Measurements from ENCODE around the gene PLEKHD1.
"Not testable (repeated sequence)": the region's sequence is repeated elsewhere in the genome, so short reads cannot be mapped to it uniquely, and the experiment has no call there.

PLEKHD1 gene

DNA sequence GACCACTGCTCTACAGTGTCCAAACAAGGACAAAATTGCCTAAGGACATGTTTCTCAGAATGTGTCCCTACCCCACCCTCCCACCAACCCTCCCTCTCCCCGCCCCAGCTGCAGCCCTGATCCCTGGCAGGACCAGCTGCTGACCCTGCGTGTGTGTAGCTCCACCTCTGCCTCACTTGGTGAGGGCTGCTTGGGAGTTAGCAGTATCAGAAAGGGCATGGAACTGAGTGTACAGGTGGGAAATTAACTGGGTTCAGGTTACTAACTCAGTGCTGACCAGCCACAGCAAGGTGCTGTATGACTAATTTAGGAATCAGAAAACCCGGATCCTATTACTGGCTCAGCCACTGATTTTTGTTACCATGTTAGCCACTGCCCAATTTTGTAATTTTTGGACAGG lies 11.3 kb upstream of the PLEKHD1 start:
- no peak overlapping the region for H3K4me3 ChIP-seq (ENCODE audit: low read length)
- TF ChIP-seq ZNF274 (IDR thresholded peaks at IDR 0.05; ENCODE audit: low read depth, low read length) = no peak

DNA sequence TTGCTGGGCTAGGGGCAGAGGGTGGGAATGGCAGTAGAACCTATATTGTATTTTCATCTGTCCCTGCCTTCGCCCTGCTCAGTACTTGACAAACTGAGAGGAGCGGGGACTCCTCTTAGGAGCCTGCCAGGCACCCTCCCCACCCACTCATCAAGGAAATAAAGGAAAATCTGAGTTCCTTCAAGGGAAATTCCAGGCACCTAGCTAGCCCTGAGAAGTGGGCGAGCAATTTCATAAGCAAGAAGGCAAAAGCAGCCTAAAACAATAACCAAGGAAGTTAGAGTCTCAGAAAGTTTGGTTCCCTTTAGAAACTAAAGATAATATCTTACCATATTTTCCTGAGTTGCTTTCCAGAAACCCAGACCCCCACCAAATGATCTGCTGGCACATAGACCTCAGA lies 10.6 kb upstream of the PLEKHD1 start:
- H3K4me3 ChIP-seq (ENCODE audit: low read length) = no peak overlapping the region
- no peak for TF ChIP-seq ZNF274 (IDR thresholded peaks at IDR 0.05; ENCODE audit: low read depth, low read length)

DNA sequence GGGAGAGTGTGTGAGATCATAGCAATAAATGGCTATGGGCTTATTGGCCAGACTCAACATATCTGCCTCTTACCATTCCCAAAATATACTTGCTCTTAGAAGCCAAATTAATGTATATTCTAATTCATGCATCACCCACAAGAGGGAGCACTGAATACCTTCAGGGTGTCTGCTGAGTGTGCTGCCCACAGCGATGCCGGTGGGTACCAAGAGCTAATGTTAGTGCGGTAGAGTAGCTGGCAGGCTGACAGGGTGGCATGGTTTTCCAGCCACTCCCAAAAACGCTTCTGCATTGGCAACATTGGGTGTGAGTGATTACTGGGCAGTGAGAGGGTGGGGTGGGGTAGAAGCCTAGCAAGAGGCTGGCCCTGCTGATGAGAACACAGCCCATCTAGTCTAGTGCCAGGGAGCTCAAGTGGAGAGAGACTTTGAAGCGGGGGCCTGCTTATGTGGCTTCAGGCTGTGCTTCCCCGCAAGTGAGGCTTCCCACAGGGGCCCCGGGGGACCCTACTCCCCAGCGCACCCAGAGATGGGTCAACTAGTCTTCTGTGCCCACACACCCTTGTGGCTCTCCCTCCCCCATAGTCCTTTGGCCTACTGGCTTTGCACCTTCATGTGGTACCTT lies 9.2 kb upstream of the PLEKHD1 start:
- no peak for TF ChIP-seq ZNF274 (IDR thresholded peaks at IDR 0.05; ENCODE audit: low read depth, low read length)
- H3K4me3 ChIP-seq (ENCODE audit: low read length) = no peak overlapping the region

DNA sequence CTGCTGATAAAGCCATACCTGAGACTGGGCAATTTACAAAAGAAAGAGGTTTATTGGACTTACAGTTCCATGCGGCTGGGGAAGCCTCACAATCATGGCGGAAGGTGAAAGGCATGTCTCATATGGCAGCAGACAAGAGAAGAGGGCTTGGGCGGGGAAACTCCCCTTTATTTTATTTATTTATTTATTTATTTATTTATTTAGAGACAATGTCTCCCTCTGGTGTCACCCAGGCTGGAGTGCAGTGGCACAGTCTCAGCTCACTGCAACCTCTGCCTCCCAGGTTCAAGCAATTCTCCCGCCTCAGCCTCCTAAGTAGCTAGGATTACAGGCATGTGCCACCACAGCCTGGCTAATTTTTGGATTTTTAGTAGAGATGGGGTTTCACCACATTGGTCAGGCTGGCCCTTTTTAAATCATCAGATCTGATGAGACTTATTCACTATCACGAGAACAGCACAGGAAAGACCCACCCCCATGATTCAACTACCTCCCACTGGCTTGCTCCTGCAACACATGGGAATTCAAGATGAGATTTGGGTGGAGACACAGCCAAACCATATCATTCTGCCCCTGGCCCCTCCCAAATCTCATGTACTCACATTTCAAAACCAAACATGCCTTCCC lies 7.6 kb upstream of the PLEKHD1 start:
- not testable (repeated sequence) for H3K4me3 ChIP-seq (ENCODE audit: low read length)

DNA sequence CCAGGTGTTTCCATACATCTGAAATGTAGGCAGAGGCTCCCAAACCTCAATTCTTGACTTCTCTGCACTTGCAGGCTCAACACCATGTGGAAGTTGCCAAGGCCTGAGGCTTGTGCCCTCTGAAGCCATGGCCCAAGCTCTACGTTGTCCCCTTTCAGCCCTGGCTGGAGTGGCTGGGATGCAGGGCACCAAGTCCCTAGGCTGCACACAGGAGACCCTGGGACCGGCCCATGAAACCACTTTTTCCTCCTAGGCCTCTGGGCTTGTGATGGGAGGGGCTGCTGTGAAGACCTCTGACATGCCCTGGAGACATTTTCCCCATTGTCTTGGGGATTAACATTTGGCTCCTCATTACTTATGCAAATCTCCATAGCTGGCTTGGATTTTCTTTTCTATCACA lies 6.5 kb upstream of the PLEKHD1 start:
- not testable (repeated sequence) for H3K4me3 ChIP-seq (ENCODE audit: low read length)

DNA sequence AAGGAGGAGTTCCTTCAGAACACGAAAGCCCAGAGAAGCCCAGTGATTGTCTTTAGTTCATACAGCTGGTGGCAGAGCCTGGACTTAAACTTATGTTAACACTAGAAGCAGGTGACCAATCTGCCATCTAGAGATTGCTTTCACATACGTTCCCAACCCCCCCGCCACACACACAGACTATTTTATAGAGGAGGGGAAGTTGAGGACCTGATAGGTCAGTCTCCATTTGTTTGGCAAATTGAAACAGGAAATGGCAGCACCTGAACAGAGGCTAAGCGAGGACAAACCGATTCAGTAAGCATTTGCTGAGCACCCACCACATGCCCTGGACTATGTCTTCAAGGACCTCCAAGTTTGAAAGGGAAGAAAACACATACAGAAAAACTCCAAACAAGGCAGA lies 4.8 kb upstream of the PLEKHD1 start:
- H3K4me3 ChIP-seq (ENCODE audit: low read length) = no peak overlapping the region
- no peak for TF ChIP-seq ZNF274 (IDR thresholded peaks at IDR 0.05; ENCODE audit: low read depth, low read length)

DNA sequence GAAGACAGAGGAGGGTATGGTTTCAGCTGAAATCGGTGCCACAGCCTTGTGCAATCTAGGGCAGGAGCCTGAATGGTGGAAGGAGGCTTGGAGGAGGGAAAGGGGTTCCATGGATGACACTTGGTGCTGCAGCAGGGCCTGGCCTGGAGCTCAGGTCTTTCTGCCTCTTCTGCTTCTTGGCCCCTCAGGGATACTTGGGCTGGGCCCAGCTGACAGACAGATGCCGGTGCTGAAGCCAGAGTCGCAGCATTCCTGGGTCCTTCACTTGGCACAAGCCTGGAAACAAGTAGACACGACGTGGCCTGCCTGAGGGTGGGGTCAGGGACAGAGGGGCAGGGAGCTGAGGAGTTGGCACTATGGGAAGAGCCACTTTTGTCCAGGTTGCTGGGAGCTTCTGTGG lies 4.4 kb upstream of the PLEKHD1 start:
- no peak overlapping the region for H3K4me3 ChIP-seq (ENCODE audit: low read length)
- TF ChIP-seq ZNF274 (IDR thresholded peaks at IDR 0.05; ENCODE audit: low read depth, low read length) = no peak

DNA sequence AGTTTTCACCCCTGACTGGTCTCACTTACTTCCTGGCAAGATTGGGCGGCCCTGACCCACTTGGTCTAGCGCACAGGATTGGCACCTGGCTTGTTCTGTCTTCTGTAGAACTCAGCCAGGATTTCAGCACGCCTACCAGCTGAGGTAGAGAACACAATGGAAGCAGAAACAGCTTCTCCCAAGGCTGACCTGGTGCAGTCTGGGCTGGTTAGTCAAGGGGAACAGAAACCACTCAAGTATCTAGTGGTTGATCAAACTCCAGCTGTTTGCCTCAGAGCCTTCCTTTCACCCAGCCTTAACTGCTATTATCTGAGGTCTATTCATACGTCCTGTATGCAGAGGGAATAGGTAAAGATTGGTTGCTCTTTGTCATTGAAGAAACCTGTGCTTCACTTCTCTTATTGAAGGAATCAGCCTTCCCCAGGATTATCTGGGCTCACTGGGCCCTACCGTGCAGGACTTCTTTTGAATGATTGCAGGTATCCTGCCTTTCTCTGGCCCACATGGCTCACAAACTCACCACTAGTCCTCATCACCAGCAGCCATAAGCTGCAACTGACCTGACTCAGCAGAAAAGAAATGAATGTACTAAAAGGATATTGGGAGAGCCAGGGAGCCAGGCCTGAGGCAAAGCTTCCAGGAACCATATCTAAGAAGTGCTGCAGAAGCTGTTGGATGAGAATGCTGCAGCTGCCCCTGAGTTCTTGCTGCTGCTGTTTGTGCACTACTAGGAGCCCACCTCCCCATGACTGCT lies 2.5 kb upstream of the PLEKHD1 start:
- no peak overlapping the region for H3K4me3 ChIP-seq (ENCODE audit: low read length)
- TF ChIP-seq ZNF274 (IDR thresholded peaks at IDR 0.05; ENCODE audit: low read depth, low read length) = no peak

DNA sequence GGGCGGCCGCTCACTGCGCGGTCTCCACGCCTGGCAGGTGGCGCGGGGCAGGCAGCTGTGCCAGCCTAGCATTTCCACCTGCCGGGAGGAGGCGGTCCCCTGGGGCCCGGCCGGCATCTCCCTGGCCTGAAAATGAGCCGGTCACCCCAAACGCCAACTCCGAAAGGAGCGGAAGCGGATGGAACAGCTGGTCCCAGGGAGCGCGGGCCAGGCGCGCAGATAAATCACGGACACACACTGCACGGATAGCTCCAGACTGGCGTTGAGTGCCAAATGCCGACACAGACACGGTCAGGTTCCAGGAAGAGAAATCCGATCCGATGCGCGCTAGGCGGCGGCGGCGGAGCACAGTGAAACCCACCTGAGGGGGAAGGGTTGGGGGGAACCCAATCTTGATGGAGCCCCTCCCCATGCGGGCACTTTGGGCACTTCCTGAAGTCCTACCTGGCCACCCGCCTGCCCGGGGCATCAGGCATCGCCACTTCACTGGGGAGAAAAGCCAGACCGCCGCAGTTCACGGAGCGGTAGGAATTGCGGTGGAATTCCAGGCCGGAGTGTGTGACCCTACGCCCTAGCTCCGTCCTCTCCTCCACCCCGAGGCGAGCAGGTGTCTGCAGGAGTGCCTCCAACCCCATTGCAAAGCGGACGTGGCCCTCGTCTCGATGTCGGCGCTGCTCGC lies 624 bp upstream of the PLEKHD1 start:
- H3K4me3 ChIP-seq (ENCODE audit: low read length) = no peak overlapping the region; the same call in 1 of the 2 replicates

DNA sequence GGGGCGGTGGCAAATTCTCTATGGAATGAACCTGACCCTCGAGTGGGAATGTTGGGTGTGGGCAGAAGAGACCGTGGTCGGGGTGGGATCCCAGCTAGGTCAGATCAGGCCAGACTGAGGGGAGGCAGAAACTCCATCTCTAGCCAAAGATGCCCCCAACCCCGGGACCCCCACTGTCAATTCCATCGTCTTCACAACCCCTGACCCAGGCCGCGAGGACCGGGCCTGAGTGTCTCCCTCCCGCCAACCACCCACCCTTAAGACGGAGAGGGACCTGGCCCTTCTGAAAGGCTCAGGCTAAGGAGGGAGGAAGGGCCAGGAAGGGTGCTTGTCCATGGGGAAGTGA lies 760 bp downstream of the PLEKHD1 start:
- TF ChIP-seq ZNF274 (IDR thresholded peaks at IDR 0.05; ENCODE audit: low read depth, low read length) = no peak
- no peak overlapping the region for H3K4me3 ChIP-seq (ENCODE audit: low read length)

More for the DNA sequence above, 624 bp upstream of the PLEKHD1 start:
- TF ChIP-seq ZNF274 (IDR thresholded peaks at IDR 0.05; ENCODE audit: low read depth, low read length) = no peak

DNA sequence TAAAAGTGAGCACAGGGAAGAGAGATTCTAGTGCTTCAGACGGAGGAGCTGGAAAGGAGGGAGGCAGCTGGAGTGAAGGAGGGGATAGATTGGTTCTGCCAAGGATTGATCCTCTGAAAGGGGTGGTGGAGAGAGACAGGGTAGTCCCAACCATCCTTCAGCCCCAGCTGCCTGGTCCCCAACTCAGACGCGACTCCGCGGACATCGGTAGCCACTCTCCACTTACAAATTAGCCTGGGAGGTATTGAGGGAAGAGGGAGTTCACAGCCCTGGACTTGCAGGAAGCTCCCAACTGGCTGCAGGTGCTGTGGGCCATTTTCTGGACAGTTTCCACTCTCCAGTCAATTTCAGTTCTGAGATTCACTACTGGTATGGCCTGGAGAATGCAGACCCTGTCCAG lies 1.2 kb downstream of the PLEKHD1 start:
- TF ChIP-seq ZNF274 (IDR thresholded peaks at IDR 0.05; ENCODE audit: low read depth, low read length) = no peak
- no peak overlapping the region for H3K4me3 ChIP-seq (ENCODE audit: low read length)

DNA sequence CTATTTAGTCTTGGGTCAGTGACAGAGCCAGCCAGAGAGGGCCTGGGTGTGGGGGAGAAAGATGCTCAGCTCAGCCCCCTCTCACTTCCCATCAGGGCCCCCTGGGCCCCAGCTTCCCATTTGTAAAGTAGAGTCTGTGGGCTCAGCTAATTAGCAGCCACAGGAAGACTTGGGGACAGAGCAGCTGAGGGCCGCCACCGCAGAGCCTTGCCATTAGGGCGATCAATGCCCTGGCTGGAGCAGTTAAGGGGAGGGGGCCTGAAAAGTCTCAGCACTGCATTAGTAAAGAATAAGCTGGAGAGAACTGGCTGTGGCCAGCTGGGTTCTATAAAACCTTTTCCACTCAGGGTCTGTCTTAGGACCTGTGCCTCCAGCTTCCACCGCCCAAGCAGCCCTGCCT lies 2.7 kb downstream of the PLEKHD1 start:
- no peak for TF ChIP-seq ZNF274 (IDR thresholded peaks at IDR 0.05; ENCODE audit: low read depth, low read length)
- no peak overlapping the region for H3K4me3 ChIP-seq (ENCODE audit: low read length)

DNA sequence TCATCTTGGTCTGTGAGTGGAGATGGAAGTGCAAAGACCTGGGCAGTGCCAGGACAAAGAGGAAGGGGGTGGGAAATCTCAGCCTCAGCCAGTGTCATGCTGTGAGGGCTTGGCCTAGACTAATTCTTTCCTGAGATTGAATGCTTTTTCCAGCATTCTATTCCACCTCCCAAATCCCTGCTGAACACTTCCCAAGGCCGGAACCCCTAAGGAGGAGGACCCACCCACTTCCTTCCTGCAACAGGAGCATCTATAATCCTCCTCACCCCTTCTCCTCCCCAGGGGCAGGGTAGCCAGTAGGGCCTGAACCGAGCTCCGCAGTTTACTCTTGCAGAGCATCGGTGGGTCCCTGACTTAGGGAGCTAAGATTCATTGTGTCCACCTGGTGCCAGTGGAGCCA lies 3.2 kb downstream of the PLEKHD1 start:
- TF ChIP-seq ZNF274 (IDR thresholded peaks at IDR 0.05; ENCODE audit: low read depth, low read length) = no peak
- no peak overlapping the region for H3K4me3 ChIP-seq (ENCODE audit: low read length)

DNA sequence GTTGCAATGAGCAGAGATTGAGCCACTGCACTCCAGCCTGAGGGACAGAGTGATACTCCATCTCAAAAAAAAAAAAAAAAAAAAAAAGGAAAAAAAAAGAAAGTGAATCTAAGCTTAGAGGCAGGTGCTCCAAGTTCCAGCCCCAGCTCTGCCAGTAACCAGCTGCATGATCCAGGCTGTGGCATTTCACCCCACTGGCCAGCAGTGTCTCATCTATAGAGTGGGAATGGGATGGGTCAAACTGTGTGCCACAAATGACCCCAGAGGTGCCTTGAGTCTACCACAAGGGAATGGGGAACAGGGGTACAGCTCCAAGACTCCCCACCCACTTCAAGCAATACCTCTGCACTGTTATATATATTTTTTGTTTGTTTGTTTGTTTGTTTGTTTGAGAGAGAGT lies 5.0 kb downstream of the PLEKHD1 start:
- no peak overlapping the region for H3K4me3 ChIP-seq (ENCODE audit: low read length)
- TF ChIP-seq ZNF274 (IDR thresholded peaks at IDR 0.05; ENCODE audit: low read depth, low read length) = no peak
